Endodermal cell (in vitro differentiated cells): Measurements from ENCODE around the gene TMEM106C. TPM values are rescaled to one million over a fixed set of nuclear protein-coding genes. Genes with fewer than 3 reads are reported as not detected.

Experiments
- DNase-seq: peaks from one replicate; pipeline ENCODE4 v3.0.0-alpha.2; 2017
- H3K27ac ChIP-seq: 2 replicates; pipeline ENCODE4 v1.5.1; 2013; ENCODE audit warnings: mild to moderate bottlenecking, low read depth, low read length, moderate library complexity
- H3K27me3 ChIP-seq: 2 replicates; pipeline ENCODE4 v1.6.1; 2013; ENCODE audit warnings: mild to moderate bottlenecking, low read length, moderate library complexity; ENCODE audit not compliant: insufficient read depth, control insufficient read depth, poor library complexity, severe bottlenecking
- H3K36me3 ChIP-seq: 2 replicates; pipeline ENCODE4 v1.7.0; 2013; ENCODE audit warnings: mild to moderate bottlenecking, low read length, moderate library complexity; ENCODE audit not compliant: control insufficient read depth, insufficient read depth
- H3K4me1 ChIP-seq: one replicate; pipeline ENCODE4 v1.7.0; 2013; ENCODE audit warnings: low read length; ENCODE audit not compliant: control insufficient read depth, insufficient read depth
- H3K4me3 ChIP-seq: 2 replicates; pipeline ENCODE4 v1.5.1; 2013; ENCODE audit warnings: mild to moderate bottlenecking, low read length, moderate library complexity
- H3K9ac ChIP-seq: 2 replicates; pipeline ENCODE4 v1.6.1; 2013; ENCODE audit warnings: mild to moderate bottlenecking, low read length, moderate library complexity; ENCODE audit not compliant: poor library complexity, severe bottlenecking; ENCODE audit errors: extremely low read depth
- H3K9me3 ChIP-seq: 2 replicates; pipeline ENCODE4 v1.6.1; 2013; ENCODE audit warnings: mild to moderate bottlenecking, low read length, moderate library complexity; ENCODE audit not compliant: control insufficient read depth
- H3K27ac Mint-ChIP-seq: 2 replicates; pipeline ENCODE4 v1.8.0; 2020; ENCODE audit warnings: mixed read lengths
- H3K27me3 Mint-ChIP-seq: 2 replicates; pipeline ENCODE4 v1.8.0; 2021; ENCODE audit warnings: mild to moderate bottlenecking, mixed read lengths; ENCODE audit not compliant: insufficient read depth
- H3K36me3 Mint-ChIP-seq: 2 replicates; pipeline ENCODE4 v1.8.0; 2020; ENCODE audit warnings: low read depth, mixed read lengths
- H3K4me1 Mint-ChIP-seq: 2 replicates; pipeline ENCODE4 v1.8.0; 2020; ENCODE audit warnings: mixed read lengths
- H3K4me3 Mint-ChIP-seq: 2 replicates; pipeline ENCODE4 v1.8.0; 2020; ENCODE audit warnings: mild to moderate bottlenecking, moderate library complexity, mixed read lengths
- H3K9me3 Mint-ChIP-seq: 2 replicates; pipeline ENCODE4 v1.8.0; 2020; ENCODE audit warnings: mild to moderate bottlenecking, mixed read lengths
- CTCF ChIP-seq: fragments of 200-600 bp; sonication (generic); conservative IDR thresholded peaks from 2 replicates; pipeline ENCODE4 v1.5.0; 2021; ENCODE audit warnings: antibody characterized with exemption, mild to moderate bottlenecking
- WGBS, 2 experiments: methylation state at CpG; one replicate each; pipeline versions ENCODE4 v1.1.5 to v1.1.7; 2013; ENCODE audit warnings: missing lambda C conversion rate in 2 of 2, mixed read lengths in 1 of 2; ENCODE audit not compliant: insufficient coverage in 1 of 2, insufficient read length in 1 of 2; 5-methylcytosine and 5-hydroxymethylcytosine counted together
- total RNA-seq, 2 donors: library from RNA; stranded (reverse); fragmentation: NEBNext Ultra II Directional in 1 of 2; extraction: Animal tissue kit (Norgen Biotek cat#: 25700) in 1 of 2; gene quantifications; 2 replicates in 1 of 2; 3 replicates in 1 of 2; pipeline ENCODE4 v1.2.1, GENCODE V29; 2021

The TMEM106C gene
- total RNA-seq, 2 donors from 2014 or later, result 17.3 to 61.6 TPM

- no peak for TF ChIP-seq CTCF
- Mint-ChIP-seq H3K4me1 (peaks cover 11% of the 10 kb centered on the region), H3K36me3 (no peaks in the 10 kb centered on the region), H3K27ac (no peak overlapping the region), H3K27me3 (peaks cover 98% of the 10 kb centered on the region), H3K9me3 (no peaks in the 10 kb centered on the region), H3K4me3 (no peak overlapping the region)
- Histone ChIP-seq H3K4me3 (no peak overlapping the region), H3K36me3 (peaks cover 20% of the 10 kb centered on the region), H3K27me3 (peaks cover 31% of the 10 kb centered on the region), H3K27ac (peak overlapping the region; percentile 66), H3K9ac (no peak overlapping the region), H3K4me1 (no peaks in the 10 kb centered on the region), H3K9me3 (no peaks in the 10 kb centered on the region)
- WGBS, 2 experiments, result 78 to 83% methylated on average over 7 to 13 of the region's 13 CpGs
- no peak for DNase-seq
Observed at GRCh38 chr12:47991106-47992061, 28.0 kb downstream of the TMEM106C start.

GRCh38 chr12:47992776-47993175 lies 29.4 kb downstream of the TMEM106C start:
- no peaks in the 10 kb centered on the region for H3K36me3 Mint-ChIP-seq
- H3K9me3 Mint-ChIP-seq, result no peaks in the 10 kb centered on the region
- WGBS, 2 experiments, result 91 to 93% methylated on average over 8 to 10 of the region's 10 CpGs
- peaks cover 99% of the 10 kb centered on the region for H3K27me3 Mint-ChIP-seq
- H3K27me3 ChIP-seq, result peaks cover 45% of the 10 kb centered on the region
- H3K27ac ChIP-seq, result no peak overlapping the region
- no peak for TF ChIP-seq CTCF
- H3K4me1 ChIP-seq, result no peaks in the 10 kb centered on the region
- DNase-seq, result no peak
- no peak overlapping the region for H3K27ac Mint-ChIP-seq
- H3K9me3 ChIP-seq, result no peaks in the 10 kb centered on the region
- no peak overlapping the region for H3K4me3 ChIP-seq
- H3K4me1 Mint-ChIP-seq, result peaks cover 11% of the 10 kb centered on the region
- H3K9ac ChIP-seq, result no peak overlapping the region
- peaks cover 22% of the 10 kb centered on the region for H3K36me3 ChIP-seq
- H3K4me3 Mint-ChIP-seq, result no peak overlapping the region

- H3K4me1 Mint-ChIP-seq, result peaks cover 8% of the 10 kb centered on the region
- Histone ChIP-seq H3K9me3 (no peaks in the 10 kb centered on the region), H3K36me3 (peaks cover 22% of the 10 kb centered on the region), H3K27ac (no peak overlapping the region), H3K27me3 (peaks cover 52% of the 10 kb centered on the region), H3K4me3 (no peak overlapping the region), H3K9ac (no peak overlapping the region), H3K4me1 (no peaks in the 10 kb centered on the region)
- WGBS, 2 experiments, result 89 to 98% methylated on average over 5 of the region's 5 CpGs
- no peak for TF ChIP-seq CTCF
- no peak overlapping the region for H3K27ac Mint-ChIP-seq
- H3K27me3 Mint-ChIP-seq, result peaks cover 99% of the 10 kb centered on the region
- no peaks in the 10 kb centered on the region for H3K36me3 Mint-ChIP-seq
- H3K9me3 Mint-ChIP-seq, result no peaks in the 10 kb centered on the region
- no peak overlapping the region for H3K4me3 Mint-ChIP-seq
- no peak for DNase-seq
Observed at GRCh38 chr12:47993491-47993890, 30.1 kb downstream of the TMEM106C start.
